Loucy (cell line): ENCODE results near the gene PLSCR4.

Experiments used
- H2AFZ ChIP-seq: fragments of 200-600 bp; sonication (generic); 2 replicates; pipeline ENCODE4 v1.6.0; 2016; ENCODE audit warnings: antibody characterized with exemption, mild to moderate bottlenecking, low read length, moderate library complexity
- H3F3A ChIP-seq: fragments of 200-600 bp; 2 replicates; pipeline ENCODE4 v1.6.0; 2016; ENCODE audit warnings: antibody characterized with exemption, low read depth, mild to moderate bottlenecking
- H3K27me3 ChIP-seq: fragments of 200-600 bp; sonication (generic); 2 replicates; pipeline ENCODE4 v1.6.1; 2014; ENCODE audit warnings: low read length, mild to moderate bottlenecking; ENCODE audit not compliant: insufficient read depth, poor library complexity, severe bottlenecking
- H3K36me3 ChIP-seq: fragments of 200-600 bp; sonication (generic); 2 replicates; pipeline ENCODE4 v1.6.1; 2016; ENCODE audit warnings: low read length; ENCODE audit not compliant: insufficient read depth
- H3K4me1 ChIP-seq: fragments of 200-600 bp; sonication (generic); 2 replicates; pipeline ENCODE4 v1.5.1; 2014; ENCODE audit warnings: low read length, mild to moderate bottlenecking; ENCODE audit not compliant: insufficient read depth, poor library complexity, severe bottlenecking
- H3K4me2 ChIP-seq: fragments of 200-600 bp; sonication (generic); 2 replicates; pipeline ENCODE4 v1.6.0; 2014; ENCODE audit warnings: antibody characterized with exemption, low read length, low read depth, mild to moderate bottlenecking; ENCODE audit not compliant: poor library complexity, severe bottlenecking
- H3K4me3 ChIP-seq: fragments of 200-600 bp; sonication (generic); 2 replicates; pipeline ENCODE4 v1.5.1; 2014; ENCODE audit warnings: low read length, mild to moderate bottlenecking, mixed read lengths; ENCODE audit not compliant: poor library complexity, severe bottlenecking
- H3K79me2 ChIP-seq: fragments of 200-600 bp; sonication (generic); 2 replicates; pipeline ENCODE4 v1.6.1; 2014; ENCODE audit warnings: low read length; ENCODE audit not compliant: insufficient read depth
- H3K9ac ChIP-seq: fragments of 200-600 bp; sonication (generic); 2 replicates; pipeline ENCODE4 v1.6.0; 2014; ENCODE audit warnings: mild to moderate bottlenecking, low read depth, low read length, moderate library complexity; ENCODE audit not compliant: poor library complexity, severe bottlenecking
- H3K9me2 ChIP-seq: fragments of 200-600 bp; sonication (generic); replicated peaks from 2 replicates; pipeline ENCODE4 v1.6.1; 2016; ENCODE audit warnings: low read depth, low read length, mixed read lengths
- H3K9me3 ChIP-seq: fragments of 200-600 bp; sonication (generic); 2 replicates; pipeline ENCODE4 v1.6.1; 2014; ENCODE audit warnings: mild to moderate bottlenecking, antibody characterized with exemption, low read length, low read depth; ENCODE audit not compliant: insufficient read depth
- H4K20me1 ChIP-seq: fragments of 200-600 bp; sonication (generic); 2 replicates; pipeline ENCODE4 v1.6.0; 2014; ENCODE audit warnings: antibody characterized with exemption, low read length, mild to moderate bottlenecking; ENCODE audit not compliant: insufficient read depth, poor library complexity, severe bottlenecking
- EZH2phosphoT487 ChIP-seq: fragments of 200-600 bp; IDR thresholded peaks from 2 replicates; pipeline ENCODE4 v1.6.1; 2018; ENCODE audit warnings: antibody characterized with exemption, mild to moderate bottlenecking, moderate library complexity, borderline replicate concordance
- TF ChIP-seq, protein P1 (sequence below): fragments of 200-600 bp; sonication (generic); conservative IDR thresholded peaks from 2 replicates; pipeline ENCODE4 v1.5.1; 2014; ENCODE audit warnings: mild to moderate bottlenecking, antibody characterized with exemption, low read length

The PLSCR4 gene

DNA sequence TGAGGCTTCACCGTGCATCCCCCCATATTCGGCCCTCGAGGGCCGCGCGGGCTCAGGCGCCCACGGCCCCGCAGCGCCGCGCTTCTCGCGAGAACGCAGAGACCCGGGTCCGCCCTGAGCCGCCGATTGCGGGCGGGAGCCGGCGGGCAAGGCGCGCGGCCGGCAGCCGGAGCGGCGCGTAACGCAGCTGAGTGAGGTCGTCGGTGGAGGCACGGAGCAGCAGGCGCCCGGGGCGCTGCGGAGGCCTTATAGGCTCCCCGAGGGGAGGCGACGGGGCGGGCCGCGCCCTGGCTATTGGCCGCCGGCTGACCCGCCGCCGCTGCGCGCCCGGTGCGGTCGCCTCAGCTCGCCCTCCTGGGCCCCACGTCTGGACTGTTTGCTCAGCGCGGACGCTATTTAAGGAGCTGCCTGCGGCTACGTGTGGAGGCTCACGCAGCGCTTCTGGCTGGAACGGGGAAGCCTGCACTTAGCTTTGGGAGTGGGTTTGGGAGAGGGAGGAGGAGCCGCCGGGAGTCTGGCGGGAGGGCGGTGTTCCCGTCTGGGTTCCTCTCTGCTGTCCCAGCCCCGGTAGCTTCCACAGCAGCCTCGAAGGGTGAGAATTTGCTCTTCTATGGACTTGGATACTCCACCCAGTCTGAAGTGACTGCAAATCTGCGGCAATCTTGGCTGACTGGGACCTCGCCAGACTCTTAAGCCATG, 89.8 kb downstream of the PLSCR4 start, which contains the start of gene PLOD2:
PLOD2 (minus strand) TSS at position 221 of the 699 bp plus-strand sequence; CDS start at position 26, 195 bp downstream.
- Histone ChIP-seq H3K27me3 (no peaks in the 10 kb centered on the region), H3K9me2 (no peaks in the 10 kb centered on the region), H3K9me3 (no peaks in the 10 kb centered on the region), H3K4me1 (no peaks in the 10 kb centered on the region), H3K79me2 (no peaks in the 10 kb centered on the region), H3F3A (no peaks in the 10 kb centered on the region), H3K36me3 (no peaks in the 10 kb centered on the region), H2AFZ (no peak within 1 kb of the TSS), H3K9ac (no peak within 1 kb of the TSS), H3K4me3 (no peak within 1 kb of the TSS), H3K4me2 (no peak within 1 kb of the TSS), H4K20me1 (no peaks in the 10 kb centered on the region)
- no peak for TF ChIP-seq EZH2phosphoT487
- TF ChIP-seq, protein P1, sequence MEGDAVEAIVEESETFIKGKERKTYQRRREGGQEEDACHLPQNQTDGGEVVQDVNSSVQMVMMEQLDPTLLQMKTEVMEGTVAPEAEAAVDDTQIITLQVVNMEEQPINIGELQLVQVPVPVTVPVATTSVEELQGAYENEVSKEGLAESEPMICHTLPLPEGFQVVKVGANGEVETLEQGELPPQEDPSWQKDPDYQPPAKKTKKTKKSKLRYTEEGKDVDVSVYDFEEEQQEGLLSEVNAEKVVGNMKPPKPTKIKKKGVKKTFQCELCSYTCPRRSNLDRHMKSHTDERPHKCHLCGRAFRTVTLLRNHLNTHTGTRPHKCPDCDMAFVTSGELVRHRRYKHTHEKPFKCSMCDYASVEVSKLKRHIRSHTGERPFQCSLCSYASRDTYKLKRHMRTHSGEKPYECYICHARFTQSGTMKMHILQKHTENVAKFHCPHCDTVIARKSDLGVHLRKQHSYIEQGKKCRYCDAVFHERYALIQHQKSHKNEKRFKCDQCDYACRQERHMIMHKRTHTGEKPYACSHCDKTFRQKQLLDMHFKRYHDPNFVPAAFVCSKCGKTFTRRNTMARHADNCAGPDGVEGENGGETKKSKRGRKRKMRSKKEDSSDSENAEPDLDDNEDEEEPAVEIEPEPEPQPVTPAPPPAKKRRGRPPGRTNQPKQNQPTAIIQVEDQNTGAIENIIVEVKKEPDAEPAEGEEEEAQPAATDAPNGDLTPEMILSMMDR = no peak

DNA sequence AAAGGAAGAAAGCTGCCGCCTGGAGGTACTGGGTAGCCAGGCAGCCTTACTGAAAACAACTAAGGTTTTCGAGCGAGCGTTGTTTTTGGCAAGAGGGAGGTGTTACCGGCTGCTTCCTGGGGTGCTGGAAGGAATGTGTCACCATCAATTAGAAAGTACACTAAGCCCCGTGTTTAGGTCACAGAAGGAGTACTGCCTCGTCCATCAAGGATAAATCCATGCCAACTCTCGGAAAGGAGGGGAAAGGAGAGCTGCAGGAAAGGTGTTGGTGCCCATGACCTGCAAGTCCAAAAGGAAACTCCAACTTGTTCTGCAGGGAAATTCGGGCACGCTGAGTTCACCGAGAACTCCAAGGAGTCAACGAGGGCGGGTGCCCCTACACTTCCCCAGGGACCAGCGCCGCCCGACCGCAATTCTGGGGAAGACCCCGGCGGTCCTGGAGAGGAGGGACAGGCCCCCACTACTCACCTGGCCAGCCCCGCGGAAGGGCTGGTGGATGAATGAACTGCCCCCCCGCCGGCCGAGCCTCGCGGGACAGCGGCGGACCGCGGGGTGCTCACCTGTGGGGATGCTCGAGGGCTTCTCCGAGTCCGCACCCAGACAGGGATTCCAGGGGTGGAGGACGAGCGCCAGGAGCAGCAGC, 90.5 kb downstream of the PLSCR4 start:
- no peaks in the 10 kb centered on the region for H3K9me3 ChIP-seq
- no peaks in the 10 kb centered on the region for H3K27me3 ChIP-seq
- H4K20me1 ChIP-seq = no peaks in the 10 kb centered on the region
- no peak overlapping the region for H3K4me2 ChIP-seq
- no peaks in the 10 kb centered on the region for H3K4me1 ChIP-seq
- H3K79me2 ChIP-seq = no peaks in the 10 kb centered on the region
- H3K9me2 ChIP-seq = no peaks in the 10 kb centered on the region
- H2AFZ ChIP-seq = no peak overlapping the region
- TF ChIP-seq, protein P1 = no peak
- no peak for TF ChIP-seq EZH2phosphoT487
- H3K9ac ChIP-seq = no peak overlapping the region
- H3F3A ChIP-seq = no peaks in the 10 kb centered on the region
- no peaks in the 10 kb centered on the region for H3K36me3 ChIP-seq
- no peak overlapping the region for H3K4me3 ChIP-seq

DNA sequence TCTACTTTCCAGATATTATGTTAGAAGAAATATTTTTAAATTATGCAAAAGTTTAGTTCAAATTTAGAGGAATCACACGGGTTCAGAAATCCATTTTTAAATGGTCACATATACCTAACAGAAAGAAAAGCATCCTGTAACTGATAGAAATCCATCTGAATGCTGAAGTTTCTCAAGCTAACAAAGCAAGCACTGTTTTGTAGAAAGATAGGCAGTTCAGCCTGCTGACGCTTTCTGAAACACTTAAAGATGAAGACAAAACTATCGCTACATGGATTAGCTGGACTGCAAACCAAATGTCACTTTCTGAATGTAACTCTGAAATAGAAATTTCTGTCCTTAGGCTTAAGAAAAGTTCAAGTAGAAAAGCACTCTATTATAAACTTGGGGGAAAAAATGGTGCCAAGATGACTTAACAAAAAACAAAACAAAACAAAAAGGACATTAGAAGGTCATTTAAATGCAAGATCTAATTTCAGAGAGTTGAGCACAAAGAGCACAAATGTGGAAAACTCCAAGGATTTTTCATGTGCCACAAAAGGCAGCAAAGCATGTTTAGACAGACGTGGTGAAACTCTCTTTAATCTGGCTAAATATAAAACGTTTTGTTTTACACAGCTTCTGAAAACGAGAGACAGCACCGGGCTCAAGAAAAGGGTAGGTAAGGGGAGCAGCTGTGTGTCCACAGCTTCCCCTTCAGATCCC, 91.1 kb downstream of the PLSCR4 start:
- Histone ChIP-seq H3K36me3 (no peaks in the 10 kb centered on the region), H3K79me2 (no peaks in the 10 kb centered on the region), H3F3A (no peaks in the 10 kb centered on the region), H3K27me3 (no peaks in the 10 kb centered on the region), H3K4me2 (no peak overlapping the region), H3K4me3 (no peak overlapping the region), H4K20me1 (no peaks in the 10 kb centered on the region), H3K9ac (no peak overlapping the region), H2AFZ (no peak overlapping the region), H3K9me3 (no peaks in the 10 kb centered on the region), H3K9me2 (no peaks in the 10 kb centered on the region), H3K4me1 (no peaks in the 10 kb centered on the region)
- TF ChIP-seq EZH2phosphoT487 = no peak
- TF ChIP-seq, protein P1 = no peak
